Activated CD8-positive, alpha-beta T cell treated with anti-CD3 and anti-CD28 coated beads, Interleukin-2, amount 10 ng/mL, durations not matched to agents 7 days and 5 days (primary cell): Measurements from ENCODE around the gene MEGF8. TPM values are rescaled to one million over a fixed set of nuclear protein-coding genes. Genes with fewer than 3 reads are reported as not detected.

Source experiments
- ATAC-seq: fragments of 150-1000 bp; cut with Tn5 transposase; one replicate; pipeline ENCODE4 v1.10.0; 2021; ENCODE audit warnings: moderate library complexity
- CTCF ChIA-PET: fragments of 350-600 bp; sonication (Branson Sonifier 250); formaldehyde crosslinking; loops from one replicate; lab custom pipeline; 2021; ENCODE audit warnings: antibody characterized with exemption; lab: Charles Lee
- POLR2A ChIA-PET: fragments of 350-600 bp; sonication (Branson Sonifier 250); formaldehyde crosslinking; loops from one replicate; lab custom pipeline; 2021; ENCODE audit warnings: antibody characterized with exemption; lab: Charles Lee
- DNase-seq: peaks from one replicate; pipeline ENCODE4 v3.0.0-alpha.2; 2020
- H3K27ac Mint-ChIP-seq: one replicate; pipeline ENCODE4 v1.8.0; 2021; ENCODE audit warnings: mild to moderate bottlenecking, mixed read lengths
- H3K27me3 Mint-ChIP-seq: one replicate; pipeline ENCODE4 v1.8.0; 2021; ENCODE audit warnings: low read depth, mixed read lengths
- H3K36me3 Mint-ChIP-seq: one replicate; pipeline ENCODE4 v1.8.0; 2021; ENCODE audit warnings: low read depth, mixed read lengths
- H3K4me1 Mint-ChIP-seq: one replicate; pipeline ENCODE4 v1.8.0; 2021; ENCODE audit warnings: low read depth, mixed read lengths
- H3K4me3 Mint-ChIP-seq: one replicate; pipeline ENCODE4 v1.8.0; 2021; ENCODE audit warnings: mild to moderate bottlenecking, mixed read lengths
- H3K9me3 Mint-ChIP-seq: one replicate; pipeline ENCODE4 v1.8.0; 2022; ENCODE audit warnings: mixed read lengths; ENCODE audit not compliant: insufficient read depth
- total RNA-seq, 2 experiments: library from RNA; stranded (reverse); gene quantifications; one replicate each; pipeline ENCODE4 v1.2.3, GENCODE V29; 2021

MEGF8 gene
- total RNA-seq, 2 experiments from 2014 or later, result 5.0 to 5.9 TPM

GRCh38 chr19:42311657-42312056 is 13.8 kb upstream of the MEGF8 start:
- Mint-ChIP-seq H3K27me3 (peaks cover 32% of the 10 kb centered on the region), H3K27ac (no peak overlapping the region), H3K36me3 (no peaks in the 10 kb centered on the region), H3K4me1 (peaks cover 15% of the 10 kb centered on the region), H3K4me3 (no peak overlapping the region), H3K9me3 (no peaks in the 10 kb centered on the region)
- ATAC-seq (no peak), DNase-seq (no peak)
- POLR2A ChIA-PET, result no interaction called here
- CTCF ChIA-PET, result interaction anchor here (1.3 kb wide), 1 partner anchor 32 kb away, joined by 3 read pairs; no protein-coding TSS in a partner anchor

GRCh38 chr19:42312370-42312769 is 13.1 kb upstream of the MEGF8 start:
- ATAC-seq, result no peak
- no peaks in the 10 kb centered on the region for H3K9me3 Mint-ChIP-seq
- ChIA-PET POLR2A (no interaction called here), CTCF (interaction anchor here (1.3 kb wide), 1 partner anchor 33 kb away, joined by 3 read pairs; no protein-coding TSS in a partner anchor)
- no peak for DNase-seq
- H3K4me1 Mint-ChIP-seq, result peaks cover 22% of the 10 kb centered on the region
- peak overlapping the region; percentile 56 for H3K4me3 Mint-ChIP-seq
- H3K36me3 Mint-ChIP-seq, result no peaks in the 10 kb centered on the region
- H3K27ac Mint-ChIP-seq, result no peak overlapping the region
- peaks cover 32% of the 10 kb centered on the region for H3K27me3 Mint-ChIP-seq

- CTCF ChIA-PET, result no interaction called here
- H3K4me3 Mint-ChIP-seq, result peak within 1 kb of the TSS; percentile 56
- peak; percentile 82 for ATAC-seq
- peak; percentile 55 for DNase-seq
- POLR2A ChIA-PET, result no interaction called here
- no peaks in the 10 kb centered on the region for H3K36me3 Mint-ChIP-seq
- H3K27me3 Mint-ChIP-seq, result peaks cover 32% of the 10 kb centered on the region
- H3K9me3 Mint-ChIP-seq, result no peaks in the 10 kb centered on the region
- H3K27ac Mint-ChIP-seq, result no peak within 1 kb of the TSS
- H3K4me1 Mint-ChIP-seq, result peaks cover 26% of the 10 kb centered on the region
These were observed 12.2 kb upstream of the MEGF8 start, which contains the start of gene TMEM145 for GRCh38 chr19:42313096-42313839. Gene TMEM145 (plus strand): TSS chr19:42313309. CDS start chr19:42313377, 68 bp downstream.

GRCh38 chr19:42313840-42314755 is 11.3 kb upstream of the MEGF8 start:
- Mint-ChIP-seq H3K27me3 (peaks cover 32% of the 10 kb centered on the region), H3K36me3 (no peaks in the 10 kb centered on the region), H3K27ac (no peak overlapping the region), H3K9me3 (no peaks in the 10 kb centered on the region), H3K4me3 (peak overlapping the region; percentile 12), H3K4me1 (peaks cover 26% of the 10 kb centered on the region)
- POLR2A ChIA-PET, result no interaction called here
- no peak for ATAC-seq
- CTCF ChIA-PET, result no interaction called here
- no peak for DNase-seq

- DNase-seq (no peak), ATAC-seq (no peak)
- Mint-ChIP-seq H3K9me3 (no peaks in the 10 kb centered on the region), H3K27ac (no peak overlapping the region), H3K27me3 (peaks cover 32% of the 10 kb centered on the region), H3K36me3 (no peaks in the 10 kb centered on the region), H3K4me1 (peaks cover 26% of the 10 kb centered on the region), H3K4me3 (no peak overlapping the region)
- ChIA-PET POLR2A (no interaction called here), CTCF (interaction anchor here (1.5 kb wide), 1 partner anchor 16 kb away, joined by 3 read pairs; no protein-coding TSS in a partner anchor)
These were observed 10.4 kb upstream of the MEGF8 start for GRCh38 chr19:42315024-42315423.

- Mint-ChIP-seq H3K27ac (peak overlapping the region; percentile 72), H3K4me1 (peaks cover 26% of the 10 kb centered on the region), H3K9me3 (no peaks in the 10 kb centered on the region), H3K27me3 (peaks cover 30% of the 10 kb centered on the region), H3K36me3 (no peaks in the 10 kb centered on the region), H3K4me3 (no peak overlapping the region)
- CTCF ChIA-PET, result interaction anchor here (1.5 kb wide), 1 partner anchor 18 kb away, joined by 3 read pairs; no protein-coding TSS in a partner anchor
- DNase-seq, result no peak
- ATAC-seq, result peak; percentile 42
- POLR2A ChIA-PET, result interaction anchor here (0.6 kb wide), 1 partner anchor 136 kb away, joined by 3 read pairs; no protein-coding TSS in a partner anchor
These were observed 8.9 kb upstream of the MEGF8 start for GRCh38 chr19:42316223-42317211.

GRCh38 chr19:42317535-42317934 is 7.9 kb upstream of the MEGF8 start:
- Mint-ChIP-seq H3K9me3 (no peaks in the 10 kb centered on the region), H3K36me3 (no peaks in the 10 kb centered on the region), H3K4me3 (no peak overlapping the region), H3K27ac (no peak overlapping the region), H3K4me1 (peaks cover 24% of the 10 kb centered on the region), H3K27me3 (peaks cover 29% of the 10 kb centered on the region)
- ChIA-PET POLR2A (no interaction called here), CTCF (no interaction called here)
- DNase-seq (no peak), ATAC-seq (no peak)

- no peak for ATAC-seq
- Mint-ChIP-seq H3K27me3 (peaks cover 24% of the 10 kb centered on the region), H3K9me3 (no peaks in the 10 kb centered on the region), H3K4me1 (peaks cover 28% of the 10 kb centered on the region), H3K36me3 (peaks cover 3% of the 10 kb centered on the region), H3K4me3 (no peak overlapping the region), H3K27ac (no peak overlapping the region)
- ChIA-PET POLR2A (interaction anchor here (1.1 kb wide), 1 partner anchor 75 kb away, joined by 3 read pairs; no protein-coding TSS in a partner anchor), CTCF (interaction anchor here (0.6 to 1.9 kb wide), 3 partner anchors 22 to 190 kb away, joined by 3 to 10 read pairs (median 3); partner anchors contain the start of gene POU2F2)
- DNase-seq, result no peak
These were observed 3.1 kb upstream of the MEGF8 start for GRCh38 chr19:42322305-42322704.

- H3K36me3 Mint-ChIP-seq, result peaks cover 3% of the 10 kb centered on the region
- peak overlapping the region; percentile 3 for H3K4me3 Mint-ChIP-seq
- H3K9me3 Mint-ChIP-seq, result no peaks in the 10 kb centered on the region
- DNase-seq, result no peak
- POLR2A ChIA-PET, result no interaction called here
- peaks cover 24% of the 10 kb centered on the region for H3K27me3 Mint-ChIP-seq
- CTCF ChIA-PET, result interaction anchor here (1.3 to 1.9 kb wide), 3 partner anchors 15 to 191 kb away, joined by 3 to 10 read pairs (median 5); partner anchors contain the start of gene POU2F2
- peaks cover 23% of the 10 kb centered on the region for H3K4me1 Mint-ChIP-seq
- no peak for ATAC-seq
- H3K27ac Mint-ChIP-seq, result no peak overlapping the region
These were observed 2.0 kb upstream of the MEGF8 start for GRCh38 chr19:42323473-42323851.

GRCh38 chr19:42323852-42324654 is 1.4 kb upstream of the MEGF8 start:
- POLR2A ChIA-PET, result no interaction called here
- H3K9me3 Mint-ChIP-seq, result no peaks in the 10 kb centered on the region

More at GRCh38 chr19:42323852-42324654, 1.4 kb upstream of the MEGF8 start:
- DNase-seq, result no peak
- CTCF ChIA-PET, result interaction anchor here (1.2 to 1.4 kb wide), 3 partner anchors 15 to 213 kb away, joined by 3 to 5 read pairs (median 4); no protein-coding TSS in a partner anchor
- Mint-ChIP-seq H3K27me3 (peaks cover 24% of the 10 kb centered on the region), H3K36me3 (peaks cover 3% of the 10 kb centered on the region), H3K4me3 (no peak overlapping the region), H3K4me1 (peaks cover 23% of the 10 kb centered on the region), H3K27ac (no peak overlapping the region)
- no peak for ATAC-seq
